Activated naive CD4-positive, alpha-beta T cell treated with anti-CD3 and anti-CD28 coated beads, Interleukin-2, amount 50 U/mL, for 16 hours (primary cell): Measurements from ENCODE around the gene PITX3.
"Not testable (repeated sequence)": the region's sequence is repeated elsewhere in the genome, so short reads cannot be mapped to it uniquely, and the experiment has no call there.

Source experiments
- DNase-seq: peaks from one replicate; pipeline ENCODE4 v3.0.0-alpha.2; 2020

PITX3 gene

GRCh38 chr10:102225646-102226541 lies 15.4 kb downstream of the PITX3 start, which contains the start of gene ELOVL3:
Gene ELOVL3, plus strand, starts transcription at chr10:102226299. Its CDS starts 250 bp downstream, at chr10:102226549.
- peak; percentile 85 for DNase-seq

DNA sequence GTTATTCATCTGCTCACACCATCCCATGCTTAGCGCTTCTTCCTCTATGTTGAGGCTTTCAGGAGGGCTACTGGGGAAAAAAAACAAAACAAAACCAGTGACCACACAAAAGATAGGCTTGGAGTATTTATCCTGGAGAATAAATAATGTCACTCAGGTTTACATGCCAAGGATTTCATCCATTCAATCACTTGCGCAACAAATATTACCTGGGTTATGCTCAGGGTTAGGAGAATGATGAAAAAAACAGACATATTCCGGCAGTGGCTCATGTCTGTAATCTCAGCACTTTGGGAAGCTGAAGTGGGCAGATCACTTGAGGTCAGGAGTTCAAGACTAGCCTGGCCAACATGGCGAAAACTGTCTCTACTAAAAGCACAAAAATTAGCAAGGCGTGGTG lies 18.5 kb downstream of the PITX3 start:
- no peak for DNase-seq

DNA sequence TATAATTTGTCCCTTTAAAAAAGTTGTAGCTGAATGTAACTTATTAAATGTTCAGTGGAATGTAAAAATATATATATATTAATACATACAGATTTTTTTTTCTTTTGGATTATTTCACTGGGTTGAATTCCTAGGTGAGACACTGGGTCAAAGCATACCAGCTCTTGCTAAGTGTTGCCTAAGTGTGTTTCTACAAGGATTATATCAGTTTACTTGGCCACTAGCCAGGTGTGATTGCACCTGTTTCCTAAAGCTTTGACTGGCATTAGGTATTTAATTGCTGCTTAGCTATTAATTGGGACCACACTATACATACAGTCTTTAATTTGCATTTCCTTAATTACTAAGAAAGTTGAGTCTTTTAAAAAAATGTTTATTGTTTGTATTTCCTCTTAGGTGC lies 20.7 kb downstream of the PITX3 start:
- DNase-seq: no peak

- no peak for DNase-seq
Measured at GRCh38 chr10:102219370-102219769, 21.9 kb downstream of the PITX3 start.

DNA sequence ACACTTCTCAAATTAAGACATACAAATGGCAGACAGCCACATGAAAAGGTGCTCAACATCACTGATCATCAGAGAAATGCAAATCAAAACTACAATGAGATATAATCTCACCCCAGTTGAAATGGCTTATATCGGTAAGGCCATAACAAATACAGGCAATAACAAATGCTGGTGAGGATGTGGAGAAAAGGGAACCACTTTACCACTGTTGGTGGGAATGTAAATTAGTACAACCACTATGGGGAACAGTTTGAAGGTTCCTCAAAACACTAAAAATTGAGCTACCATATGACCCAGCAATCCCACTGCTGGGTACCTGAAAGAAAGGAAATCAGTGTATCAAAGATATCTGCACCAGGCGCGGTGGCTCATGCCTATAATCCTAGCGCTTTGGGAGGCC lies 27.7 kb downstream of the PITX3 start:
- not testable (repeated sequence) for DNase-seq

DNA sequence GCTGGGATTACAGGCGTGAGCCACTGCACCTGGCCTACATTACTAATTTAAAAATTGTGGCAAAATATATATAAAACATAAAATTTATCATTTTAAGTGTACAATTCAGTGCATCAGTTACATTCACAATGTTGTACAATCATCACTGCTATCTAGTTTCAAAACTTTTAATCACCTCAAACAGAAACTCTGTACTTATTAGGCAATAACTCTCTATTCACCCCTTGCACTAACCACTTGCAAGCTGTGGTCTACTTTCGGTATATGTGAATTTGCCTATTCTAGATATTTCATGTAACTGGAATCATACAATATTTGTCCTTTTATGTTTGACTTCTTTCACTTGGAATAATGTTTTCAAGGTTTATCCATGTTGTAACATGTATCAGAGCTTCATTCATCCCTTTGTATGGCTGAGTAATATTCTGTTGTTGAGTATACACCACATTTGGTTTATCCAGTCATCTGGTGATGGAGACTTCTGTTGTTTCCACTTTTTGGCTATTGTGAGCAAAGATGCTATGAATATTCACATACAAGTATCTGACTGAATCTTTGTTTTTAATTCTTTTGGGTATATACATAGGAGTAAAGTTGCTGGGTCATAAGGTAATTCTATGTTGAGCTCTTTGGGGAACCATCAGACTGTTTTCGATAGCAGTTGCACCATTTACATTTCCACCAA lies 29.6 kb downstream of the PITX3 start:
- DNase-seq: no peak

GRCh38 chr10:102208311-102209035 lies 32.8 kb downstream of the PITX3 start:
- no peak for DNase-seq

- DNase-seq: no peak
Measured at GRCh38 chr10:102202386-102202785, 38.9 kb downstream of the PITX3 start.

DNA sequence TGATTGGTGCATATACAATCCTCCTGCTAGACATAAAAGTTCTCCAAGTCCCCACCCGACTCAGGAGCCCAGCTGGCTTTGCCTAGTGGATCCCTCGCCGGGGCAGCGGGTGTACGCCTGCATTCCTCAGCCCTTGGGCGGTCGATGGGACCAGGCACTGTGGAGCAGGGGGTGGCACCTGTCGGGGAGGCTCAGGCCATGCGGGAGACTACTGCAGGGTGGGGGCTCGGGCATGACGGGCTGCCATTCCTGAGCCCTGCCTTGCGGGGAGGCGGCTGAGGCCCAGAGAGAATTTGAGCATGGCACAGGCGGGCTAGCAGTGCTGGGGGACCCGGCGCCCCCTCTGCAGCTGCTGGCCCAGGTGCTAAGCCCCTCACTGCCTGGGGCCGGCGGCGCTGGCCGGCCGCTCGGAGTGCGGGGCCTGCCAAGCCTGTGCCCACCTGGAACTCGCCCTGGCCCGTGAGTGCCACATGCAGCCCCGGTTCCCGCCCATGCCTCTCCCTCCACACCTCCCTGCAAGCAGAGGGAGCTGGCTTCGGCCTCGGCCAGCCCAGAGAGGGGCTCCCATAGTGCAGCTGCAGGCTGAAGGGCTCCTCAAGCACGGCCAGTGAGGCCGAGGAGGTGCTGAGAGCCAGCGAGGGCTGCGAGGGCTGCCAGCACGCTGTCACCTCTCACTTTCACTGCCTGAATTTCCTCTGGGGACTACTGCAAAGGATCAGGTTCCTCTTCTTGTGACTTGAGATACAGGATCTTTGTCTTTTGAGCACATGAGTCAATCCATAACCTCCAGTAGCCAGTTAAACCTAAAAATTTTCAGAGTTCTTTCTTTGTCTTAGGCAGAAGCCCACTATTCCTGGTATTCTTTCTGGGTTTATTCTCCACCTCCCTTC lies 40.3 kb downstream of the PITX3 start:
- no peak for DNase-seq

- DNase-seq: no peak
Measured at GRCh38 chr10:102198027-102198426, 43.3 kb downstream of the PITX3 start.

DNA sequence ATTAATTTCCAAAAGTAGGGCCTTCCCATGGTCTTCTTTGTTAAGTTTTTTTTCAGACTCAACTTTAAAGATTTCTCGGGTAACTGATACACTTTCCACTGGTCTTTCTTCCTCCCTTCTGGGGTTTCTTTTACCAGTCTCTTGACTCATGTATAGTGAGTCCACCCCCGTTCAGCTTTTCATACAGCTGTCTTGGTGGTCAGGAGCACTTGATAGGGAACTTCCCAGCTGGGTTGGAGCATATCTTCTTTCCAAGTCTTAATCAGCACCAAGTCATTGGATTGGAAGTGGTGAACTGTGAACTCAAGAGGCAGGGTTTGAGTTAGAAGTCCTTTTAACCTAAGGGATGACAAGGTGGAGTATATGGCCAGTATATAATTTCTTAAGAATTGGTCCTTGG lies 44.4 kb downstream of the PITX3 start:
- no peak for DNase-seq

- DNase-seq: no peak
Measured at GRCh38 chr10:102195296-102195870, 45.9 kb downstream of the PITX3 start.

- no peak for DNase-seq
Measured at GRCh38 chr10:102191956-102192355, 49.4 kb downstream of the PITX3 start.

GRCh38 chr10:102188941-102189898 lies 52.1 kb downstream of the PITX3 start:
- DNase-seq: not testable (repeated sequence)

DNA sequence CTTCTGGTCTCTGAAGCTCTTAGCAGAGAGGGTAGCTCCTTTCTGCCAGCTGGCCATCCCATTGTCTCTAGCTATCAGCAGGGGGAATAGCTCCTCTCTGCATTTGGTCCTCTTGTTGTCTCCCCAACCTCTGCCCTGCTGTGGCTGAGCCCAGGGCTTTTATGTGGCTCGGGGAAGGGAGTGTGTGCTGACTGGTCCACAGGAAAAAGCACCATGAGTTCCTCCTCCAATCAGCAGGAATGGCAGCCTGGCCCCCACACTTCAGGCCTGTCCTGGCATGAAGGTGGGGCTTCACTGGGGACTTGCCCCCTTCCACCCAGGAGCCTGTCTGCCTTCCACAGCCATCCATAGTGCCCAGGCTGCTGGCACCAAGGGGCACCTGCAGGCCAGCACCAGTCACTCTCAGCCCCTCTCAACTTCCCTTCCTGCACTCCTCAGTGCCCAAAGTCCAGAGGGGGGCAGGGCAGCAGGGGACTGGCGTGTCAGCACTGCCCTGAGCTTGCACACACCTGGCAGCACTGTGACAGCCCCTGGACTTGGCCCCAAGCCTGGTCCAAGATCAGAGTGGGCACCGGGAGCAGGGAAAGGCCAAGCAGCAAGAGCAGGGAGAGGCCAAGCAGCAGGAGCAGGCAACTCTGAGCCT lies 52.9 kb downstream of the PITX3 start:
- DNase-seq: no peak

GRCh38 chr10:102185811-102186527 lies 55.3 kb downstream of the PITX3 start:
- no peak for DNase-seq

- no peak for DNase-seq
Measured at GRCh38 chr10:102185272-102185671, 56.0 kb downstream of the PITX3 start.

DNA sequence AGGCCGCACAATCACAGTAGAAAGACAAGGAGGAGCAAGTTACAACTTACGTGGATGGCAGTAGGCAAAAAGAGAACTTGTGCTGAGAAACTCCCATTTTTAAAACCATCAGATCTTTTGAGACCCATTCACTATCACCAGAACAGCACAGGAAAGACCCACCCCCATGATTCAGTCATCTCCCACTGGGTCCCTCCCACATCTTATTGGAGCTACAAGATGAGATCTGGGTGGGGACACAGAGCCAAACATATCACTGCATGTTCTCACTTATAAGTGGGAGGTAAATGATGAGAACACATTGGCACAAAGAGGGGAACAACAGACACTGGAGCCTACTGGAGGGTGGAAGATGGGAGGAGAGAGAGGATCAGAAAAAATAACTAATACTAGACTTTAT lies 56.7 kb downstream of the PITX3 start:
- DNase-seq: no peak
